Osteoblast (primary cell): Measurements from ENCODE around the gene RASA4. TPM values are rescaled to one million over a fixed set of nuclear protein-coding genes. Genes with fewer than 3 reads are reported as not detected.
"Not testable (repeated sequence)": the region's sequence is repeated elsewhere in the genome, so short reads cannot be mapped to it uniquely, and the experiment has no call there.

Source experiments
- DNase-seq: peaks from one replicate; pipeline ENCODE4 v3.0.0; 2011; ENCODE audit warnings: low spot score, mixed read lengths; ENCODE audit not compliant: insufficient read length; ENCODE audit errors: missing footprints
- H2AFZ ChIP-seq: 2 replicates; pipeline ENCODE4 v1.6.0; 2011; ENCODE audit warnings: mild to moderate bottlenecking, low read length
- H3K27ac ChIP-seq: 2 replicates; pipeline ENCODE4 v1.5.1; 2011; ENCODE audit warnings: mild to moderate bottlenecking, low read depth, low read length, moderate library complexity
- H3K27me3 ChIP-seq: 2 replicates; pipeline ENCODE4 v1.6.0; 2012; ENCODE audit warnings: mild to moderate bottlenecking, control low read depth, inconsistent platforms, low read length, moderate library complexity; ENCODE audit not compliant: insufficient read depth
- H3K36me3 ChIP-seq: 2 replicates; pipeline ENCODE4 v1.5.1; 2011; ENCODE audit warnings: mild to moderate bottlenecking, low read length, control low read depth, moderate library complexity; ENCODE audit not compliant: insufficient read depth
- H3K4me1 ChIP-seq: 2 replicates; pipeline ENCODE4 v1.5.1; 2011; ENCODE audit warnings: mild to moderate bottlenecking, low read length, control low read depth, moderate library complexity; ENCODE audit not compliant: insufficient read depth
- H3K4me2 ChIP-seq: 2 replicates; pipeline ENCODE4 v1.6.0; 2011; ENCODE audit warnings: mild to moderate bottlenecking, low read length; ENCODE audit not compliant: insufficient read depth
- H3K4me3 ChIP-seq: fragments of 200-600 bp; sonication (generic); 3 replicates; pipeline ENCODE4 v1.5.1; 2012; ENCODE audit warnings: mild to moderate bottlenecking, low read length, inconsistent platforms; ENCODE audit not compliant: insufficient read depth
- H3K79me2 ChIP-seq: 2 replicates; pipeline ENCODE4 v1.6.0; 2012; ENCODE audit warnings: mild to moderate bottlenecking, low read length, control low read depth, inconsistent platforms; ENCODE audit not compliant: insufficient read depth
- H3K9me3 ChIP-seq: 2 replicates; pipeline ENCODE4 v1.5.1; 2011; ENCODE audit warnings: low read depth, low read length, control low read depth
- H4K20me1 ChIP-seq: 2 replicates; pipeline ENCODE4 v1.6.0; 2012; ENCODE audit warnings: mild to moderate bottlenecking, low read length, control low read depth; ENCODE audit not compliant: insufficient read depth
- total RNA-seq: library from RNA; depleted of rRNA; stranded (reverse); fragments of >200 nt; gene quantifications from 2 replicates; pipeline ENCODE4 v1.2.3, GENCODE V29; 2012

The RASA4 gene
- total RNA-seq, 1 donor, result 9.8 TPM

DNA sequence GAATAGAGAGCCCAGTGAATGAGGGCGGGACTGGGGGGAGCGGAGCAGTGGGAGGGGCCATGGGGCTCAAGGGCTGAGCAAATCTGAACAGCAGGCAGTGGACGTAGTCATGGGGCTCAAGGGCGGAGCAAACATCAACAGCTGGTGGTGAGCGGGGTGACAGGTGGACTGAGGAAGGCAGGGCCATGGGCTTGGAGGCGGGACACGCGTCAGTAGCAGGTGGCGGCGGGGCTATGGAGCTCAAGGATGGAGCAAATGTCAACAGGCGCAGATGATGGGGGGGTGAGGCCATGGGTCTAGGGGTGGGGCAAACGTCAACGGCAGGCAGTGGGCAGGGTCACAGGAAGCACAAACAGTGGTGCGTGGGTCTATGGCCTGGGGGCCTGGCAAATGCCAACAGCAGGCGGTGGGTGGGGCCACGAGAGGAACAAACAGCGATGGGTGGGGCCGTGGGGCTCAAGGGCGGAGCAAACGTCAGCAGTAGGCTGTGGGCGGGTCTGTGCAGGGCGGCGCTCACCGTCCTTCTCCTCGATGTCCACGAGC lies 24.0 kb downstream of the RASA4 start:
- not testable (repeated sequence) for H4K20me1 ChIP-seq, H3K9me3 ChIP-seq, H3K79me2 ChIP-seq, H3K4me3 ChIP-seq, DNase-seq, H3K4me2 ChIP-seq, H3K4me1 ChIP-seq, H3K27ac ChIP-seq, H3K27me3 ChIP-seq, H2AFZ ChIP-seq, H3K36me3 ChIP-seq

DNA sequence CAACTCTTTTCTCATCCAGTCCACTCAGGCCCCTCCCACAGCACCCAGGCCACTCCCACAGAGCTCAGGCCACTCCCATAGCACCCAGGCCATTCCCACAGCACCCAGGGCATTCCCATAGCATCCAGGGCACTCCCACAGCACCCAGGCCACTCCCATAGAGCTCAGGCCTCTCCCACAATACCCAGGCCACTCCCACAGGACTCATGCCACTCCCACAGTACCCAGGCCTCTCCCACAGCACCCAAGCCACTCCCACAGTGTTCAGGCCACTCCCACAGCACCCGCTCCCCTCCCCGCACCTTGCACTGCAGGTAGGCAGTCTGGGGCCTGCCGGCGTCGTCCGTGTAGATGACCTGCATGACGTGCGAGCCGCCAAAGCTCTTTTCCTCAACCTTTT lies 26.7 kb downstream of the RASA4 start:
- H3K27ac ChIP-seq, H3K4me3 ChIP-seq, H2AFZ ChIP-seq: not testable (repeated sequence)

DNA sequence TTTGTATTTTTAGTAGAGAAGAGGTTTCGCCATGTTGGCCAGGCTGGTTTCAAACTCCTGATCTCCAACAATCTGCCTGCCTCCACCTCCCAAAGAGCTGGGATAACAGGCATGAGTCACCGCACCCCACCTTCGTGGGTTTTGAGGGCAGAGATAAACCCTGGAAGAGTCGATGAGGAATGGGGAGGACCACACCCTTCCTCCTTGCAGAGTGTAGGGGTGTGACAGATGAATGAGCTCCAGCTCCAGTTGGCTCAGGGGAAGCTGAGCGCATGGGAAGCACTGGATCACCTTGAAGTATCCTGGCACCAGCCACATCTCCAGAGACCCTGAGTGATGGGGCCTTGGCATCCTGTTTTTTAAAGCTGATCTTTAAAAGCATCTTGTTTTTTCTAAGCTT lies 33.1 kb downstream of the RASA4 start:
- not testable (repeated sequence) for DNase-seq, H2AFZ ChIP-seq, H3K9me3 ChIP-seq, H3K4me2 ChIP-seq, H3K27ac ChIP-seq, H3K27me3 ChIP-seq, H3K4me1 ChIP-seq, H3K79me2 ChIP-seq, H3K4me3 ChIP-seq, H3K36me3 ChIP-seq, H4K20me1 ChIP-seq

More for the DNA sequence above, 26.7 kb downstream of the RASA4 start:
- H3K36me3 ChIP-seq, H3K9me3 ChIP-seq, H3K4me1 ChIP-seq, H3K4me2 ChIP-seq, H3K27me3 ChIP-seq, H4K20me1 ChIP-seq, H3K79me2 ChIP-seq, DNase-seq: not testable (repeated sequence)

- H3K4me3 ChIP-seq, H3K27me3 ChIP-seq, DNase-seq, H3K79me2 ChIP-seq, H2AFZ ChIP-seq, H4K20me1 ChIP-seq, H3K36me3 ChIP-seq, H3K4me2 ChIP-seq, H3K4me1 ChIP-seq, H3K9me3 ChIP-seq, H3K27ac ChIP-seq: not testable (repeated sequence)
Observed at GRCh38 chr7:102581722-102582121, 34.8 kb downstream of the RASA4 start.

GRCh38 chr7:102578486-102578885 lies 38.1 kb downstream of the RASA4 start:
- not testable (repeated sequence) for H3K4me3 ChIP-seq, H3K79me2 ChIP-seq, H3K36me3 ChIP-seq, H4K20me1 ChIP-seq, H2AFZ ChIP-seq, DNase-seq, H3K27me3 ChIP-seq, H3K9me3 ChIP-seq, H3K27ac ChIP-seq, H3K4me1 ChIP-seq, H3K4me2 ChIP-seq

- not testable (repeated sequence) for H3K27ac ChIP-seq, H3K4me1 ChIP-seq, H3K9me3 ChIP-seq, H3K27me3 ChIP-seq, H3K79me2 ChIP-seq, DNase-seq, H4K20me1 ChIP-seq, H3K36me3 ChIP-seq, H3K4me2 ChIP-seq, H3K4me3 ChIP-seq, H2AFZ ChIP-seq
Observed at GRCh38 chr7:102577315-102578240, 39.0 kb downstream of the RASA4 start.

DNA sequence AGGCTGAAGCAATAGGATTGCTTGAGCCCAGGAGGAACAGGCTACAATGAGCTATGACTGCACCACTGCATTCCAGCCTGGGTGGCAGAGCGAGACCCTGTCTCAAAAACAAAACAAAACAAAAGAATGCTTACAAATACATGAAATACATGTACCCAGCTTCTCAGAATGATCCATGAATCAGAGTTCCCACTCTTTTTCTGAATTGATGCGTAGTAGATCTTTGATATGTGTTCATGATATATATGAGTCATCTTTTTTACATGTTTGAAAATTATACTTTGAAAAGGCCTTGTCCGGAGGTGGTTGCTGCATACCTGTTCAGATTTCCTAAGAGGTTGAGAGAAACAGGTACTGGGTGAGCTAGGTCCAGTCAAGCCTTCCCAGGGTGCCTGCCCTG lies 40.2 kb downstream of the RASA4 start:
- not testable (repeated sequence) for H3K36me3 ChIP-seq, H3K4me3 ChIP-seq, H2AFZ ChIP-seq, H3K79me2 ChIP-seq, DNase-seq, H4K20me1 ChIP-seq, H3K4me1 ChIP-seq, H3K9me3 ChIP-seq, H3K4me2 ChIP-seq, H3K27ac ChIP-seq, H3K27me3 ChIP-seq

DNA sequence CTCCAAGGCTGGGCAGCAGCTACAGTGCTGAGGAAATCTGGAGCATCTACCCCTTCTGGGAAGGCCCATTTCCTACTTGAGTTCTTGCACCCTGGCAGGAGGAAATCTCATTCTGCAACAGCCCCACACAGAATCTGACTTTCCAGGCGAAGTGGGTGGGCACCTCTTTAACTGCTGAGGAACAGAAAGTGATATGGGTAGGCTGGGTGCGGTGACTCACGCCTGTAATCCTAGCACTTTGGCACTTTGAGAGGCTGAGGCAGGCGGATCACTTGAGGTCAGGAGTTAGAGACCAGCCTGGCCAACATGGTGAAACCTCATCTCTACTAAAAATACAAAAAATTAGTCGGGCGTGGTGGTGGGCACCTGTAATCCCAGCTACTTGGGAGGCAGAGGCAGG lies 41.9 kb downstream of the RASA4 start:
- H3K27me3 ChIP-seq, H3K79me2 ChIP-seq, DNase-seq, H3K27ac ChIP-seq, H3K9me3 ChIP-seq, H4K20me1 ChIP-seq, H3K36me3 ChIP-seq, H3K4me3 ChIP-seq, H2AFZ ChIP-seq, H3K4me2 ChIP-seq, H3K4me1 ChIP-seq: not testable (repeated sequence)
